CD4-positive, alpha-beta T cell (primary cell): ENCODE data around the gene UBR3. TPM values are rescaled to one million over a fixed set of nuclear protein-coding genes. Genes with fewer than 3 reads are reported as not detected.

Experiments
- ATAC-seq: fragments of 200-7000 bp; cut with Tn5 transposase; one replicate; pipeline ENCODE4 v1.10.0; 2022; ENCODE audit warnings: mild to moderate bottlenecking; ENCODE audit not compliant: poor library complexity
- CTCF ChIA-PET: fragments of 350-600 bp; sonication (Branson Sonifier 250); formaldehyde crosslinking; loops from one replicate; lab custom pipeline; 2021; ENCODE audit warnings: antibody characterized with exemption, inconsistent platforms; lab: Charles Lee
- POLR2A ChIA-PET: fragments of 350-600 bp; sonication (Branson Sonifier 250); formaldehyde crosslinking; loops from one replicate; lab custom pipeline; 2021; ENCODE audit warnings: antibody characterized with exemption, inconsistent platforms; lab: Charles Lee
- DNase-seq, 14 experiments: peaks; one replicate each; pipeline ENCODE4 v3.0.0-alpha.2; 2013 to 2020; ENCODE audit warnings: mixed read lengths in 2 of 14
- H3K27ac ChIP-seq, 2 donors: one replicate each; pipeline versions ENCODE4 v1.5.1 to v1.7.0; 2013; ENCODE audit warnings: low read length in 2 of 2, low read depth in 1 of 2, mild to moderate bottlenecking in 1 of 2
- H3K27me3 ChIP-seq, 2 experiments: 1 replicate in 1 of 2; 2 replicates in 1 of 2; pipeline versions ENCODE4 v1.6.1 to v1.7.0; 2013; ENCODE audit warnings: low read length in 2 of 2, control low read depth in 1 of 2, mild to moderate bottlenecking in 1 of 2, moderate library complexity in 1 of 2; ENCODE audit not compliant: insufficient read depth in 2 of 2, control insufficient read depth in 1 of 2
- H3K36me3 ChIP-seq: one replicate; pipeline ENCODE4 v1.6.1; 2013; ENCODE audit warnings: low read length, control low read depth; ENCODE audit not compliant: insufficient read depth
- H3K4me1 ChIP-seq: one replicate; pipeline ENCODE4 v1.6.1; 2013; ENCODE audit warnings: low read length, control low read depth; ENCODE audit not compliant: insufficient read depth
- H3K4me3 ChIP-seq: one replicate; pipeline ENCODE4 v1.5.1; 2013; ENCODE audit warnings: mild to moderate bottlenecking, low read length, moderate library complexity
- H3K9me3 ChIP-seq, 2 experiments: 1 replicate in 1 of 2; 2 replicates in 1 of 2; pipeline versions ENCODE4 v1.6.1 to v1.7.0; 2013; ENCODE audit warnings: low read length in 2 of 2, mild to moderate bottlenecking in 2 of 2, control low read depth in 1 of 2, moderate library complexity in 1 of 2; ENCODE audit not compliant: control insufficient read depth in 1 of 2, insufficient read depth in 1 of 2
- H3K27ac Mint-ChIP-seq: one replicate; pipeline ENCODE4 v1.8.0; 2020; ENCODE audit warnings: mixed read lengths
- H3K27me3 Mint-ChIP-seq: one replicate; pipeline ENCODE4 v1.8.0; 2021; ENCODE audit warnings: mixed read lengths
- H3K36me3 Mint-ChIP-seq: one replicate; pipeline ENCODE4 v1.8.0; 2021; ENCODE audit warnings: low read depth, mixed read lengths
- H3K4me1 Mint-ChIP-seq: one replicate; pipeline ENCODE4 v1.8.0; 2021; ENCODE audit warnings: low read depth, mixed read lengths
- H3K4me3 Mint-ChIP-seq: one replicate; pipeline ENCODE4 v1.8.0; 2020; ENCODE audit warnings: mild to moderate bottlenecking, mixed read lengths
- H3K9me3 Mint-ChIP-seq: one replicate; pipeline ENCODE4 v1.8.0; 2020; ENCODE audit warnings: mixed read lengths
- intact Hi-C, 2 experiments: fragments of 100-400 bp; cut with DNase I in 1 of 2; cut with micrococcal nuclease in 1 of 2; formaldehyde crosslinking; loops; one replicate each; pipeline versions ENCODE4 v1.15.1 to v1.9.0; 2023 to 2025; cut with DNase I, micrococcal nuclease
- total RNA-seq, 174 experiments: library from RNA in 2 of 174; stranded (reverse) in 2 of 174; gene quantifications; one replicate each; pipeline ENCODE4 v1.2.3 and lab custom pipeline; 2021 to 2026
- TF ChIP-seq, protein P1 (sequence below): fragments of 200-600 bp; IDR thresholded peaks from one replicate; pipeline ENCODE4 v1.8.0; 2022; ENCODE audit warnings: antibody characterized with exemption, mild to moderate bottlenecking

The UBR3 gene
- total RNA-seq, 2 experiments from 2014 or later, result 32.1 to 35.2 TPM

DNA sequence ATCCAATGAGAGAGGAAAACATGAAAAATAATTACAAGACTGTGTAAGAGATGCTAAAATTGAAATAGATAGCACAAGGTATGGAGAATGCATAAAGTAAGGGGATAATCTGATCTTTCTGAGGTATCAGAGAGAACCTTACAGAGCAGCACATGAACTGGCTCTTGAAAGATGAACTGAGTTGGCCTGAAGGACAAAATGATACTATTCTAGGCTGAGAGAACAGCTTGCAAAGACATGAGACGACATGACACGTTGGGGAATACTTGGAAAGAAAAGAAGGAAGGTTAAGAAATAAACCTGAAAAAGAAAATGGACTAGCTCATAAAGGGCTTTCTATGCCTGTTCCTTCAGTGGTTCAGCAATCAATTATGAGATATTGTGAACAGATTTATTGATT lies 198.0 kb downstream of the UBR3 start:
- Histone ChIP-seq H3K9me3 (no peaks in the 10 kb centered on the region), H3K27ac (no peak overlapping the region), H3K4me3 (no peak overlapping the region), H3K36me3 (peaks cover 18% of the 10 kb centered on the region), H3K27me3 (no peaks in the 10 kb centered on the region), H3K4me1 (no peaks in the 10 kb centered on the region)
- Mint-ChIP-seq H3K4me3 (no peak overlapping the region), H3K36me3 (peaks cover 47% of the 10 kb centered on the region), H3K27me3 (no peaks in the 10 kb centered on the region), H3K27ac (no peak overlapping the region), H3K9me3 (peaks cover 2% of the 10 kb centered on the region), H3K4me1 (no peaks in the 10 kb centered on the region)
- ChIA-PET POLR2A (no interaction called here), CTCF (no interaction called here)
- TF ChIP-seq, protein P1, sequence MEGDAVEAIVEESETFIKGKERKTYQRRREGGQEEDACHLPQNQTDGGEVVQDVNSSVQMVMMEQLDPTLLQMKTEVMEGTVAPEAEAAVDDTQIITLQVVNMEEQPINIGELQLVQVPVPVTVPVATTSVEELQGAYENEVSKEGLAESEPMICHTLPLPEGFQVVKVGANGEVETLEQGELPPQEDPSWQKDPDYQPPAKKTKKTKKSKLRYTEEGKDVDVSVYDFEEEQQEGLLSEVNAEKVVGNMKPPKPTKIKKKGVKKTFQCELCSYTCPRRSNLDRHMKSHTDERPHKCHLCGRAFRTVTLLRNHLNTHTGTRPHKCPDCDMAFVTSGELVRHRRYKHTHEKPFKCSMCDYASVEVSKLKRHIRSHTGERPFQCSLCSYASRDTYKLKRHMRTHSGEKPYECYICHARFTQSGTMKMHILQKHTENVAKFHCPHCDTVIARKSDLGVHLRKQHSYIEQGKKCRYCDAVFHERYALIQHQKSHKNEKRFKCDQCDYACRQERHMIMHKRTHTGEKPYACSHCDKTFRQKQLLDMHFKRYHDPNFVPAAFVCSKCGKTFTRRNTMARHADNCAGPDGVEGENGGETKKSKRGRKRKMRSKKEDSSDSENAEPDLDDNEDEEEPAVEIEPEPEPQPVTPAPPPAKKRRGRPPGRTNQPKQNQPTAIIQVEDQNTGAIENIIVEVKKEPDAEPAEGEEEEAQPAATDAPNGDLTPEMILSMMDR, result no peak
- intact Hi-C loops, result no loop called here
- DNase-seq (no peak), ATAC-seq (no peak)

DNA sequence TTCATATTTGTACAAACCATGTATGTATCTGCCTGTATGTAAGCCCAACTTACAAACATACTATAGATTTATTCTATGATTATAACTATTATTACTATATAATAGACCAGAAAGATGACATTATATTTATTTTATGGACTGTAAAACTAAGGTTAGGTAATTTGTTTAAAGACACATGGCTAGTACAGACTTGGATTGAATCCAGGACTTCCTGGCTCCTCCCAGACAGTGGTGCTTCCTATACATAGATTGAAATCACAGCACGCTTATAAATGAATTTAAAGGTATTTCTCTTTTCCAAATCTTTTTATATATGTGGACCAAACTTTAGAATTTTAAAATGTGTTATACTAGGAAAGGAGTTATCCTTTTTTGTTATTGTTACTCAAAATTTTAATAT lies 199.1 kb downstream of the UBR3 start:
- POLR2A ChIA-PET, result no interaction called here
- intact Hi-C loops, result no loop called here
- Mint-ChIP-seq H3K27me3 (no peaks in the 10 kb centered on the region), H3K9me3 (peaks cover 2% of the 10 kb centered on the region), H3K4me3 (no peak overlapping the region), H3K36me3 (peaks cover 52% of the 10 kb centered on the region), H3K4me1 (no peaks in the 10 kb centered on the region), H3K27ac (no peak overlapping the region)
- DNase-seq (no peak), ATAC-seq (no peak)
- H3K4me3 ChIP-seq, result no peak overlapping the region
- TF ChIP-seq, protein P1, result no peak
- H3K36me3 ChIP-seq, result peaks cover 18% of the 10 kb centered on the region
- H3K4me1 ChIP-seq, result no peaks in the 10 kb centered on the region
- no peak overlapping the region for H3K27ac ChIP-seq
- no peaks in the 10 kb centered on the region for H3K27me3 ChIP-seq
- H3K9me3 ChIP-seq, result no peaks in the 10 kb centered on the region
- CTCF ChIA-PET, result no interaction called here

DNA sequence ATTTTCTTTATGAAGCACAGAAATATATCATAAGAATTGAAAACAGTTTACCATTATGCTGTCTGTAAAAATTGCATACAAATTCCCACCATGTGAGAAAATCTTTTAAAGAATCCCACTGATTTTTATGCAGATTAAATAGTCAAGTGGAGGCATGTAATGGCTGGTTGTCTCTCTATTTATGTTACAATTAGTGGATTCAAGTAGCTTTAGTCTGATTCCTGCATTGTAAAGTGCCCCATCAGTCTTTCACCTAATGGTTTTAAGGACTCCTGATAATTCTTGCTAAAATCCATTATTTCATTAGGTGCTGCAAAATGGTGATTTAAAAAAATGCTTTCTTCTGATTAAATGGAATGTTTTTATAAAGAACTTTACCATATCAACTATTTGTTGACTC lies 202.3 kb downstream of the UBR3 start:
- peaks cover 2% of the 10 kb centered on the region for H3K9me3 Mint-ChIP-seq
- Histone ChIP-seq H3K27me3 (no peaks in the 10 kb centered on the region), H3K36me3 (peaks cover 8% of the 10 kb centered on the region), H3K9me3 (no peaks in the 10 kb centered on the region), H3K4me3 (no peak overlapping the region), H3K4me1 (no peaks in the 10 kb centered on the region), H3K27ac (no peak overlapping the region)
- no peaks in the 10 kb centered on the region for H3K4me1 Mint-ChIP-seq
- no peak for DNase-seq
- CTCF ChIA-PET, result no interaction called here
- TF ChIP-seq, protein P1, result no peak
- intact Hi-C loops, result no loop called here
- no peak overlapping the region for H3K27ac Mint-ChIP-seq
- H3K36me3 Mint-ChIP-seq, result peaks cover 60% of the 10 kb centered on the region
- POLR2A ChIA-PET, result no interaction called here
- H3K27me3 Mint-ChIP-seq, result no peaks in the 10 kb centered on the region
- H3K4me3 Mint-ChIP-seq, result no peak overlapping the region
- no peak for ATAC-seq
